AG09309 (cell line): ENCODE measurements around the gene MARCHF7.
"Not testable (repeated sequence)": the region's sequence is repeated elsewhere in the genome, so short reads cannot be mapped to it uniquely, and the experiment has no call there.

Source experiments
- DNase-seq: peaks from one replicate; pipeline ENCODE4 v3.0.0-alpha.2; 2010; ENCODE audit warnings: low read depth
- H3K4me3 ChIP-seq: 2 replicates; pipeline ENCODE4 v1.5.1; 2011; ENCODE audit warnings: mild to moderate bottlenecking, low read depth, low read length, moderate library complexity; ENCODE audit not compliant: control insufficient read depth
- TF ChIP-seq, protein P1 (sequence below): IDR thresholded peaks from 2 replicates; pipeline ENCODE4 v1.5.1; 2011; ENCODE audit warnings: mild to moderate bottlenecking, low read depth, low read length, inconsistent platforms; ENCODE audit not compliant: insufficient read depth, control insufficient read depth; ENCODE audit errors: missing control alignments

The MARCHF7 gene

DNA sequence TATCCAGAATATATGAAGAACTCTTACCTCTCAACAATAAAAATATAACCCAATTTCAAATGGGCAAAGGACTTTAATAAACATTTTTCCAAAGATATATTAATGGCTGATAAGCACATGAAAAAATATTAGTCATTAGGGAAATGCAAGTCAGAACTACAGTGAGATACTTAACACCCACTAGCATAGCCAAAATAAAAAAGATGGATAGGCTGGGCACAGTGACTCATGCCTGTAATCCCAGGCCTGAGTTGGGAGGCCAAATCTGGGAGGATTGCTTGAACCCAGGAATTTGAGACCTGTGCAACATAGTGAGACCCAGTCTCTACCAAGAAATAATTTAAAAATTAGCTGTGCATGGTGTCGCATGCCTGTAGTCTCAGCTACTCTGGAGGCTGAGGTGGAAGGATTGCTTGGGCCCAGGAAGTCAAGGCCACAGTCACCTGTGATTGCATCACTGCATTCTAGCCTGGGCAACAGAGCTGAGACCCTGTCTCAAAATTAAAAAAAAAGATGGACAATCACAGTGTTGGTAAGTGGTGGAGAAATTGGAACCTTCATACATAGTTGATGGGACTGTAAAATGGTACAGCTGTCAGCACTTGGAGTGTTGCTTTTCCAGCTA lies 25.1 kb downstream of the MARCHF7 start:
- TF ChIP-seq, protein P1, sequence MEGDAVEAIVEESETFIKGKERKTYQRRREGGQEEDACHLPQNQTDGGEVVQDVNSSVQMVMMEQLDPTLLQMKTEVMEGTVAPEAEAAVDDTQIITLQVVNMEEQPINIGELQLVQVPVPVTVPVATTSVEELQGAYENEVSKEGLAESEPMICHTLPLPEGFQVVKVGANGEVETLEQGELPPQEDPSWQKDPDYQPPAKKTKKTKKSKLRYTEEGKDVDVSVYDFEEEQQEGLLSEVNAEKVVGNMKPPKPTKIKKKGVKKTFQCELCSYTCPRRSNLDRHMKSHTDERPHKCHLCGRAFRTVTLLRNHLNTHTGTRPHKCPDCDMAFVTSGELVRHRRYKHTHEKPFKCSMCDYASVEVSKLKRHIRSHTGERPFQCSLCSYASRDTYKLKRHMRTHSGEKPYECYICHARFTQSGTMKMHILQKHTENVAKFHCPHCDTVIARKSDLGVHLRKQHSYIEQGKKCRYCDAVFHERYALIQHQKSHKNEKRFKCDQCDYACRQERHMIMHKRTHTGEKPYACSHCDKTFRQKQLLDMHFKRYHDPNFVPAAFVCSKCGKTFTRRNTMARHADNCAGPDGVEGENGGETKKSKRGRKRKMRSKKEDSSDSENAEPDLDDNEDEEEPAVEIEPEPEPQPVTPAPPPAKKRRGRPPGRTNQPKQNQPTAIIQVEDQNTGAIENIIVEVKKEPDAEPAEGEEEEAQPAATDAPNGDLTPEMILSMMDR: no peak
- no peak overlapping the region for H3K4me3 ChIP-seq
- no peak for DNase-seq

DNA sequence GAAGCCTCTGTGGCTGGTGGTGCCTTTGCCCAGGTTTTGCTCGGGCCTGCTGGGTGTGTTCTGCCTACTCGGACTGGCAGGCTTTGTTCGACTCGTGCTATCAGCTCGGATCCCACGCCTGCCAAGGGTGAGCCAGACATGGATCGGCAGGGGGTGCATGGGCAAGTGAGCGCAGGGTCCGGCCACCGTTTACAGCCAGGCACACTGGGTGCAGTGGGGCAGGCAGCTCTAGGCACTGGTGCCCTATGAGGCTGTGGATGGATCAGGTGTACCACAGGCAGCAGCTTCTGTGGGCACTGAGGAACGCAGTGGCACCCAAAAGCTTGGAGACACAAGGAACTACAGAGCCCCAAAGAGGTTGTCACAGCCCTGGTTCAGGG lies 25.6 kb downstream of the MARCHF7 start:
- no peak for DNase-seq
- TF ChIP-seq, protein P1: no peak
- H3K4me3 ChIP-seq: no peak overlapping the region

DNA sequence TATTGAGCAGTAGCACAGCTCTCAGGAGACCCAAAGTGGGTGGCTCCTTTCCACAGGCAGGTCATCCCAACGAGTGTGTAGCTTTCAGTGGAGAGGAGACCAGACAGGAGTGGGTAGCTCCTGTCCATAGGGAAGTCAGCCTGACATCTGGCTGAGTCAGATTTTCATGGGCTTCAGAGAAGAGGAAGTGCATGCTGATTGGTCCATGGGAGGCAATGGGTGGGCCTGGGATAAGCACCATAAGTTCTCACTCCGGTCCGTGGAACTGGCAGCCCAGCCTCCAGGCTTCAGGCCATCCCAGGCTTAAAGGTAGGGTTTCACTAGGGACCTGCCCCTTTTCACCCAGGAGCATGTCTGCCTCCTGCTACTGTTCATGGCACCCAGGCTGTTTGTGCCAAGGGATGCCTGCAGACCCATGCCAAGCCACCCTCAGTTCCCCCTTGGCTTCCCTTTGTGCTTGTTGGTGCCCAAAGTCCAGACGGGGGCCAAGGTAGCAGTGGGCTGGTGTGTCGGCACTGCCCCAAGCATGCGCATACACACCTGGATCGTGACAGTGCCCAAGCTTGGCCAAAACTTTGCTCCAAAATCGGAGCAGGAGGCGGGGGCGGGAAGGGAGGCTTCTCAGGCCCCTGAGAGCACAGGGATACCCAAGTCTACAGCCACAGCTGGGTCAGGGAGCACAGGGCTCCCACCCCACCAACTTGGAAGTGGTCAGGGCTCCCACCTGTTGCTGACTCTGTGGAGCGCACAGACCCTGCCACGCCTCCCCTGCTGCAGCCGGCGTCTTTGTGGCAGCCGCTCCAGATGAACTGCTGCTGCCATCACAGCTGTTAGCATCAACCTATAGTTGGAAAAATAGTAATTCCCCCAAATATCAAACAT lies 26.4 kb downstream of the MARCHF7 start:
- TF ChIP-seq, protein P1: no peak
- DNase-seq: no peak
- no peak overlapping the region for H3K4me3 ChIP-seq

DNA sequence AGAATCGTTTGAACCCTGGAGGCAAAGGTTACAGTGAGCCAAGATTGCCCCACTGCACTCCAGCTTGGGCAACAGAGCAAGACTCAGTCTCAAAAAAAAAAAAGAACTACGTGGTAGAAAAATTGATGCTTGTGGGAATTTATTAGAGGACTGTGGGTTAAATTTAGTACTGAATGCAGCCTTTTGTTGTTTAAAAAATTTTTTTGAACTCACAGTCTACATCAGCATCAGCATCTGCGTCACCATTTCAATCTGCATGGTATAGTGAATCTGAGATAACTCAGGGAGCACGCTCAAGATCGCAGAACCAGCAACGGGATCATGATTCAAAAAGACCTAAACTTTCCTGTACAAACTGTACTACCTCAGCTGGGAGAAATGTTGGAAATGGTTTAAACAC lies 30.5 kb downstream of the MARCHF7 start:
- no peak overlapping the region for H3K4me3 ChIP-seq
- TF ChIP-seq, protein P1: no peak
- no peak for DNase-seq

DNA sequence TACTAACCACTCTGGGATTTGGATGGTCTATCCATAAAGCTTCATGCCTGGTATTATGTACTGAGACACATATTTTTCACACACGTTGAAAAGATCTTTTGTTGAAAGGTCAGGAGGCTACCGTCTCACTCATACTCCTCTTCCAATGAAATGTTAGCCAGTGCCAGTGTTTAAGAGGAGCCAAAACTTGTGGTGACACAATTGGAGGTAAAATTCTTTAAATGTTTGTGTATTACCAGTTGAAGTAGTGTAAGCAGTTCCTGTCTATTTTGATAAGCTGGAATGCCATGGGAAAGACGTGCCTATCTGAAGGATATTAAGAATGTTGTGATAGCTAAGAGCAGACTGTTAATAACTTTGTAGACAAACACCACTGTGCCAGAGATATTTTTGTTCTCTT lies 32.1 kb downstream of the MARCHF7 start:
- no peak for DNase-seq
- no peak overlapping the region for H3K4me3 ChIP-seq
- TF ChIP-seq, protein P1: no peak

DNA sequence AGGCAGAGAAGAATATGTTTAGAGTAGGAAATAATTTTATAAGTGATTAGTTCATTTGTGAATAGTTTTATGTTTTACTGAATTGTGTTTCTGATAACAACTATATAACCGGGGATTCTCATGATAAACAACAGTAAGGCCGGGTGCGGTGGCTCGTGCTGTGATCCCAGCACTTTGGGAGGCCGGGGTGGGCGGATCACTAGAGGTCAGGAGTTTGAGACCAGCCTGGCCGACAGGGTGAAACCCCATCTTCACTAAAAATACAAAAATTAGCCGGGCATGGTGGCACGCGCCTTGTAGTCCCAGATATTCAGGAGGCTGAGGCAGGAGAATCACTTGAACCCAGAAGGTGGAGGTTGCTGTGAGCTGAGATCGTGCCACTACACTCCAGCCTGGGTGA lies 32.9 kb downstream of the MARCHF7 start:
- not testable (repeated sequence) for DNase-seq, H3K4me3 ChIP-seq

DNA sequence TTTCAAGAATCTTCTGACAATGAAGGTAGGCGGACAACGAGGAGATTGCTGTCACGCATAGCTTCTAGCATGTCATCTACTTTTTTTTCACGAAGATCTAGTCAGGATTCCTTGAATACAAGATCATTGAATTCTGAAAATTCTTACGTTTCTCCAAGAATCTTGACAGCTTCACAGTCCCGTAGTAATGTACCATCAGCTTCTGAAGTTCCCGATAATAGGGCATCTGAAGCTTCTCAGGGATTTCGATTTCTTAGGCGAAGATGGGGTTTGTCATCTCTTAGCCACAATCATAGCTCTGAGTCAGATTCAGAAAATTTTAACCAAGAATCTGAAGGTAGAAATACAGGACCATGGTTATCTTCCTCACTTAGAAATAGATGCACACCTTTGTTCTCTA lies 35.8 kb downstream of the MARCHF7 start:
- TF ChIP-seq, protein P1: no peak
- DNase-seq: no peak

More for the DNA sequence above, 35.8 kb downstream of the MARCHF7 start:
- H3K4me3 ChIP-seq: no peak overlapping the region
